Lung (tissue), 13 donors: Measurements from ENCODE around the gene CDC42. TPM values are rescaled to one million over a fixed set of nuclear protein-coding genes. Genes with fewer than 3 reads are reported as not detected.

Experiments used
- ATAC-seq: fragments of 200-7000 bp; cut with Tn5 transposase; one replicate; pipeline ENCODE4 v1.9.1; 2020; ENCODE audit warnings: moderate number of reproducible peaks; ENCODE audit not compliant: insufficient read depth, low FRiP score
- DNase-seq, 3 donors: peaks; one replicate each; pipeline ENCODE4 v3.0.0-alpha.2; 2013 to 2017
- H3K27ac ChIP-seq, 2 donors: one replicate each; pipeline ENCODE4 v1.5.1; 2013; ENCODE audit warnings: mild to moderate bottlenecking in 2 of 2, moderate library complexity in 2 of 2, control low read depth in 1 of 2, inconsistent platforms in 1 of 2, low read depth in 1 of 2, low read length in 1 of 2
- H3K27me3 ChIP-seq, 3 donors: one replicate each; pipeline ENCODE4 v1.5.1; 2013; ENCODE audit warnings: low read length in 2 of 3; ENCODE audit not compliant: control insufficient read depth in 3 of 3, insufficient read depth in 3 of 3
- H3K36me3 ChIP-seq, 4 donors: one replicate each; pipeline ENCODE4 v1.5.1; 2013; ENCODE audit warnings: low read length in 4 of 4, mild to moderate bottlenecking in 1 of 4, moderate library complexity in 1 of 4; ENCODE audit not compliant: control insufficient read depth in 4 of 4, insufficient read depth in 4 of 4
- H3K4me1 ChIP-seq, 5 donors: one replicate each; pipeline ENCODE4 v1.5.1; 2013; ENCODE audit warnings: low read length in 5 of 5, mild to moderate bottlenecking in 2 of 5, moderate library complexity in 1 of 5; ENCODE audit not compliant: control insufficient read depth in 5 of 5, insufficient read depth in 5 of 5
- H3K4me3 ChIP-seq: one replicate; pipeline ENCODE4 v1.5.1; 2013; ENCODE audit warnings: mild to moderate bottlenecking, control low read depth, moderate library complexity
- H3K9ac ChIP-seq, 2 donors: one replicate each; pipeline ENCODE4 v1.5.1; 2013; ENCODE audit warnings: low read length in 2 of 2, control low read depth in 1 of 2; ENCODE audit not compliant: insufficient read depth in 1 of 2
- H3K9me3 ChIP-seq, 4 donors: one replicate each; pipeline ENCODE4 v1.5.1; 2013; ENCODE audit warnings: low read length in 3 of 4, mild to moderate bottlenecking in 1 of 4, moderate library complexity in 1 of 4; ENCODE audit not compliant: control insufficient read depth in 4 of 4, insufficient read depth in 3 of 4
- WGBS, 2 donors: extraction: QIAGEN DNeasy Blood & Tissue Kit; methylation state at CpG; one replicate each; pipeline ENCODE4 v1.1.7; 2013; 5-methylcytosine and 5-hydroxymethylcytosine counted together
- polyA plus RNA-seq, 2 donors: library from polyadenylated mRNA; stranded (reverse); fragments of 200-250 nt; gene quantifications; one replicate each; pipeline ENCODE4 v1.2.1, GENCODE V29; 2013
- small RNA-seq: library from RNA; depleted of rRNA; stranded (forward); fragments of <200 nt; gene quantifications from one replicate; pipeline ENCODE3, GENCODE V24; 2014; ENCODE audit warnings: low replicate concordance
- total RNA-seq, 2 donors: library from RNA; depleted of rRNA in 1 of 2; stranded (reverse); fragments of >200 nt in 1 of 2; gene quantifications; one replicate each; pipeline ENCODE4 v1.2.1, GENCODE V29; 2014 to 2021
- TF ChIP-seq, protein P1 (sequence below): IDR thresholded peaks from 2 replicates; pipeline ENCODE4 v1.5.1; 2012; ENCODE audit warnings: mild to moderate bottlenecking; ENCODE audit errors: control extremely low read depth, extremely low read depth
- donor health status: control.
- donor health status: control.
- donor health status: Bipolar disorder and iron deficiency.
- donor health status: healthy.
- donor health status: DM: yes; HTN: yes; CAD: no.

The CDC42 gene
- total and polyA plus RNA-seq, 4 donors = 137 to 231 (median 219) TPM

- H3K4me1 ChIP-seq = peaks cover 0 to 41% (median 6%) of the 10 kb centered on the region in 5 donors
- H3K36me3 ChIP-seq = no peaks in the 10 kb centered on the region
- no peak overlapping the region for H3K4me3 ChIP-seq
- no peaks in the 10 kb centered on the region for H3K9me3 ChIP-seq
- TF ChIP-seq, protein P1, sequence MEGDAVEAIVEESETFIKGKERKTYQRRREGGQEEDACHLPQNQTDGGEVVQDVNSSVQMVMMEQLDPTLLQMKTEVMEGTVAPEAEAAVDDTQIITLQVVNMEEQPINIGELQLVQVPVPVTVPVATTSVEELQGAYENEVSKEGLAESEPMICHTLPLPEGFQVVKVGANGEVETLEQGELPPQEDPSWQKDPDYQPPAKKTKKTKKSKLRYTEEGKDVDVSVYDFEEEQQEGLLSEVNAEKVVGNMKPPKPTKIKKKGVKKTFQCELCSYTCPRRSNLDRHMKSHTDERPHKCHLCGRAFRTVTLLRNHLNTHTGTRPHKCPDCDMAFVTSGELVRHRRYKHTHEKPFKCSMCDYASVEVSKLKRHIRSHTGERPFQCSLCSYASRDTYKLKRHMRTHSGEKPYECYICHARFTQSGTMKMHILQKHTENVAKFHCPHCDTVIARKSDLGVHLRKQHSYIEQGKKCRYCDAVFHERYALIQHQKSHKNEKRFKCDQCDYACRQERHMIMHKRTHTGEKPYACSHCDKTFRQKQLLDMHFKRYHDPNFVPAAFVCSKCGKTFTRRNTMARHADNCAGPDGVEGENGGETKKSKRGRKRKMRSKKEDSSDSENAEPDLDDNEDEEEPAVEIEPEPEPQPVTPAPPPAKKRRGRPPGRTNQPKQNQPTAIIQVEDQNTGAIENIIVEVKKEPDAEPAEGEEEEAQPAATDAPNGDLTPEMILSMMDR = no peak
- 66 to 74% methylated on average over 16 of the region's 16 CpGs for WGBS, 2 donors
- DNase-seq = peak; percentile 83 to 91 (median 84)
- no peaks in the 10 kb centered on the region for H3K27me3 ChIP-seq
- no peak overlapping the region for H3K27ac ChIP-seq
- no peak overlapping the region for H3K9ac ChIP-seq
- ATAC-seq = no peak
Measured at GRCh38 chr1:22137004-22137720, 84.7 kb downstream of the CDC42 start.

DNA sequence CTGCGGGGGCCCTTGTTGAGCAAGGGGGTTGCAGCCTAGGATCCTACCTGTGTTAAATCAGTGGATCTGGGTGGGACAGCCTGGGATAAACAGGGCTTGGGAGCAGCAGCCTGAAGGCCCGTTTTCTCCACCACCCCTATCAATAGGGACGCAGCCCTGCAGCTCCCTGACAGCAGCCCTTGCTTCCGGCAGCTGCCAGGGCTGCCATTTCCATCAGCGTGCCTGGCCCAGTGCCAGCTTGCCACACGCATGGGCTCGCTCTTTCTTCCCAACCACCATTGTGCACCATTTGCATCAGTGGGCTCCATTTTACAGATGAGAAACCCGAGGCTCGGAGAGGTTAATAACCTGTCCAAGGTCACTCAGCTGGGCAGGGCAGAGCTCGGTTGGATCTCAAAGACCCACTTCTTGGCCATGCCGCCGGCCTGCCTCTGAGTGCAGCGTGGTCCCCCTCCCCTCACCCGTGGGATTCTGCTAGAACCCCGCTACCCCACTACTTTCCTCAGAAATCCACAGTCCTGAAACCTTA lies 86.6 kb downstream of the CDC42 start:
- ATAC-seq (no peak), DNase-seq (no peak)
- Histone ChIP-seq H3K9me3 (no peaks in the 10 kb centered on the region), H3K9ac (no peak overlapping the region), H3K36me3 (no peaks in the 10 kb centered on the region), H3K27ac (no peak overlapping the region), H3K4me1 (peaks cover 0 to 40% (median 6%) of the 10 kb centered on the region in 5 donors), H3K27me3 (peaks cover 0 to 6% (median 5%) of the 10 kb centered on the region in 3 donors), H3K4me3 (no peak overlapping the region)
- 85 to 93% methylated on average over 15 of the region's 15 CpGs for WGBS, 2 donors
- TF ChIP-seq, protein P1 = no peak

- Histone ChIP-seq H3K4me3 (no peak overlapping the region), H3K9ac (no peak overlapping the region), H3K9me3 (no peaks in the 10 kb centered on the region), H3K27me3 (peaks cover 0 to 11% (median 8%) of the 10 kb centered on the region in 3 donors), H3K27ac (no peak overlapping the region), H3K4me1 (peaks cover 0 to 40% (median 6%) of the 10 kb centered on the region in 5 donors), H3K36me3 (no peaks in the 10 kb centered on the region)
- DNase-seq (no peak), ATAC-seq (no peak)
- TF ChIP-seq, protein P1 = no peak
- 93 to 94% methylated on average over 12 of the region's 12 CpGs for WGBS, 2 donors
Measured at GRCh38 chr1:22139817-22140216, 87.3 kb downstream of the CDC42 start.

Small RNA genes within 50 kb of the gene (small RNA-seq; reads per million reads assigned to genes)
- not detected for gene RN7SL186P
- not detected for gene RNU6-776P

Other genes with a start within 250 kb of the CDC42 start
- under 1 TPM; 0.20 to 0.43 TPM for gene LDLRAD2, start 240.4 kb upstream of the CDC42 start, total RNA-seq
- 1 to 10 TPM in 1 of 2 donors, under 1 TPM in 1; 0.65 to 2.8 TPM for gene LDLRAD2, start 240.4 kb upstream of the CDC42 start, polyA plus RNA-seq
- gene HSPG2, start 115.4 kb upstream of the CDC42 start, total RNA-seq = 100 to 1,000 TPM; 180 to 335 TPM
- gene HSPG2, start 115.4 kb upstream of the CDC42 start, polyA plus RNA-seq = 100 to 1,000 TPM in 1 of 2 donors, 10 to 100 TPM in 1; 58.0 to 100 TPM
- gene CELA3B, start 75.7 kb upstream of the CDC42 start, total RNA-seq = 1 to 10 TPM in 1 of 2 donors, not detected in 1; 6.7 TPM
- gene CELA3B, start 75.7 kb upstream of the CDC42 start, polyA plus RNA-seq = under 1 TPM; 0.18 to 0.37 TPM
- gene CELA3A, start 51.1 kb upstream of the CDC42 start, total RNA-seq = 10 to 100 TPM in 1 of 2 donors, not detected in 1; 11.7 TPM
- gene CELA3A, start 51.1 kb upstream of the CDC42 start, polyA plus RNA-seq = under 1 TPM; 0.26 to 0.92 TPM
- gene WNT4, start 90.4 kb downstream of the CDC42 start, total RNA-seq = 1 to 10 TPM; 2.3 to 4.2 TPM
- 1 to 10 TPM in 1 of 2 donors, under 1 TPM in 1; 0.94 to 2.1 TPM for gene WNT4, start 90.4 kb downstream of the CDC42 start, polyA plus RNA-seq